GM12875 (cell line): ENCODE data around the gene ENTR1.

Source experiments
- H3K4me3 ChIP-seq: one replicate; pipeline ENCODE4 v1.5.1; 2011; ENCODE audit warnings: low read depth, low read length, control low read depth
- CTCF ChIP-seq: IDR thresholded peaks from 2 replicates; pipeline ENCODE4 v1.5.1; 2011; ENCODE audit warnings: low read depth, mild to moderate bottlenecking, control low read depth, inconsistent platforms, low read length, moderate library complexity, borderline replicate concordance; ENCODE audit not compliant: insufficient read depth

Gene ENTR1

GRCh38 chr9:136410500-136411287, at the start of gene ENTR1, which contains the start of gene PMPCA:
Gene ENTR1, minus strand, starts transcription at chr9:136410614. Its CDS starts 217 bp downstream, at chr9:136410397.
Gene PMPCA, plus strand, starts transcription at chr9:136410658. Its CDS starts 11 bp downstream, at chr9:136410669.
- H3K4me3 ChIP-seq, result peak within 1 kb of the TSS; percentile 90
- TF ChIP-seq CTCF, result no peak

GRCh38 chr9:136459425-136459824, 49.0 kb upstream of the ENTR1 start:
- H3K4me3 ChIP-seq, result no peak overlapping the region
- TF ChIP-seq CTCF, result no peak

- no peak for TF ChIP-seq CTCF
- H3K4me3 ChIP-seq, result no peak overlapping the region
Measured at GRCh38 chr9:136457326-136457725, 46.9 kb upstream of the ENTR1 start.

GRCh38 chr9:136456258-136456657, 45.8 kb upstream of the ENTR1 start:
- H3K4me3 ChIP-seq, result no peak overlapping the region
- TF ChIP-seq CTCF, result no peak

GRCh38 chr9:136455043-136456002, 44.9 kb upstream of the ENTR1 start:
- H3K4me3 ChIP-seq, result no peak overlapping the region
- TF ChIP-seq CTCF, result no peak

- TF ChIP-seq CTCF, result no peak
Measured at GRCh38 chr9:136454026-136454796, 43.8 kb upstream of the ENTR1 start.

More at GRCh38 chr9:136454026-136454796, 43.8 kb upstream of the ENTR1 start:
- no peak overlapping the region for H3K4me3 ChIP-seq
